HEK293T (cell line): ENCODE measurements around the gene PLB1.

Source experiments
- ARNT ChIP-seq: fragments of 450-650 bp; IDR thresholded peaks from 2 replicates; pipeline ENCODE4 v1.6.1; 2017; ENCODE audit warnings: mild to moderate bottlenecking
- BHLHE40 ChIP-seq: fragments of 450-650 bp; IDR thresholded peaks from 2 replicates; pipeline ENCODE4 v1.6.1; 2016; ENCODE audit warnings: mild to moderate bottlenecking, moderate library complexity, borderline replicate concordance
- FOXA1 ChIP-seq: fragments of 450-650 bp; IDR thresholded peaks from 2 replicates; pipeline ENCODE4 v1.6.1; 2016; ENCODE audit warnings: mild to moderate bottlenecking
- FOXK2 ChIP-seq: fragments of 450-650 bp; IDR thresholded peaks from 2 replicates; pipeline ENCODE4 v1.6.1; 2016; ENCODE audit warnings: mild to moderate bottlenecking
- HDGF ChIP-seq: fragments of 450-650 bp; IDR thresholded peaks from 2 replicates; pipeline ENCODE4 v1.6.1; 2017; ENCODE audit warnings: antibody characterized with exemption, borderline replicate concordance
- SP1 ChIP-seq: fragments of 450-650 bp; IDR thresholded peaks from 2 replicates; pipeline ENCODE4 v1.6.1; 2017
- SUZ12 ChIP-seq: fragments of 450-650 bp; IDR thresholded peaks from 2 replicates; pipeline ENCODE4 v1.6.1; 2016; ENCODE audit warnings: mild to moderate bottlenecking
- ZNF384 ChIP-seq: fragments of 450-650 bp; IDR thresholded peaks from 2 replicates; pipeline ENCODE4 v1.6.1; 2016

DNA sequence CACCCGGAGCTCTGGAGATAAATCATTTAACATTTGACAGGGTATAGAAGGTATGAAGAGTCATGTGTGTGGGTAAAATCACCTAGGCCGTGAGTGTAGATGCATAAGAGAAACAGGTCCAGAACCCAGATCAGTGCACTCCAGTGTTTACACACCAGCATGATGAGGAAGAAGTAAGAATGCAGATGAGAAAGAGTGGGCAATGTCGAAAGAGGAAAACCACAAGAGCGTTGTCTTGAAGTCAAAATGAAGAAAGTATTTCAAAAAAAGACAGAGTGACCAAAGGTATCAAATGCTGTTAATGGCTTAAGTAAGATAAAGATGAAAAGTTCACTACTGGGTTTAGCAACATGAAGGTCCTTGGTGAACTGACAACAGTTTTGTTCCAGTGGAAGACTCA, 32.0 kb upstream of the PLB1 start:
- no peak for TF ChIP-seq ZNF384
- no peak for TF ChIP-seq FOXA1
- TF ChIP-seq BHLHE40, result no peak
- no peak for TF ChIP-seq SUZ12
- TF ChIP-seq HDGF, result no peak
- TF ChIP-seq FOXK2, result no peak
- no peak for TF ChIP-seq ARNT
- no peak for TF ChIP-seq SP1
